CD4-positive, alpha-beta T cell treated with Interleukin-15 for 1 hour (primary cell): ENCODE measurements around the gene DDB1.
A peak's percentile ranks its signal among the peaks of the same experiment; 100 is the strongest.
"Not testable (repeated sequence)": the region's sequence is repeated elsewhere in the genome, so short reads cannot be mapped to it uniquely, and the experiment has no call there.

Source experiments
- DNase-seq: peaks from one replicate; pipeline ENCODE4 v3.0.0-alpha.2; 2020

The DDB1 gene

DNA sequence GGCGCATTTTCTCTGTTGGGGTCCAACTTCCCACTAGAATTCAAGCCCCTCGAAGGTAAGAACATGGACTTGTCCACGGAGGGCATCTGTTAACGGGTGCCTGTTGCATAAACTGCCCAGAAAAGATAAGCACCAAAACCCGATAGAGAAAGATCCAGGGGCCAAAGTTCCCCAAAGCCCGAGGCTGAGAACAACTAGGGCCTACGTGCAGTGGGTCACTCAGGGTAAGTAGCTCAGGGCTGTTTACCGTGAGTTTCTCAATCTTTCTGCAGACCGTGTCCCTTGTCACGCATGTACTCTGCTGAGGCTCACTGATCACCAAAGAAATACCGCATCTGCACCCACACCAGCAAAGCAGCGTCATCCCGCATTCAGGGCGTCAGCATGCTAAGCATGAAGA, 67.5 kb downstream of the DDB1 start:
- DNase-seq = no peak

DNA sequence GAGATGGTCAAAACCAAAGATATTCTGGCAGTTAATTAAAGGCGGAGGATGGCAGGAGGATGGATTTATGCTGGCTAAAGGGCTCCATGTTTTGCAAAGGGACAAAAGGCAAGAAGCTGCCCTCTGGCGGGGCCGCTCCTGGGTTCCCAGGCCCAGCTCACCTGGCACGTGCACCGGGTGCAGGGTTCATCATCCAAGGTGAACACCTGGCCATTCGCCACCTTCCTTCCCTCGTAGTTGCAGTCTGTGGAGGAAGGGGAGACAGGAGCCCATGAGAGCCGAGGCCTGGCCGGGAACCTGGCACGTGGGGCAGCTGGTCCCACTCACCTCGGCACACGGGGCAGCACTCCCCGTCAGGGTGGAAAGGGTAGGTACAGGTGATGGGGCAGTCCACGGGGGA, 68.1 kb downstream of the DDB1 start:
- no peak for DNase-seq

DNA sequence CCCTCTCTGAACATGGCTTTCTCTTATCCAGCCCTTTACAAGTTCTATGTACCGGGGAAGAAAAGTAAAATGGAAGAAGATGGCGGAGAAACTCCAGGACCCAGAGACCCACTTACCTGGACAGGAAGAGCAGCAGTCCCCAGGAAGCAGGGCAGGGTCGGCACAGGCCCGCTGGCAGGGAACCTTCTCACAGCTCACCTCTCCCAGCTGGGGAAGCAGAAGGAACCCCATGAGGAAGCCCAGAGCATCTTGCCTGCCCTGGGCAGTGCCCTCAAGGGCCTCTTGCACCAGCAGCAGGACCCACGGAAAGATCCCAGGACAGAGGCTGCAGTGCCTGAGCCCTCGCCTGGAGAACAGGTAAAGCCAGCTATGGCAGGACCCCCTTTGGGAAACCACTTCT, 68.5 kb downstream of the DDB1 start:
- no peak for DNase-seq

DNA sequence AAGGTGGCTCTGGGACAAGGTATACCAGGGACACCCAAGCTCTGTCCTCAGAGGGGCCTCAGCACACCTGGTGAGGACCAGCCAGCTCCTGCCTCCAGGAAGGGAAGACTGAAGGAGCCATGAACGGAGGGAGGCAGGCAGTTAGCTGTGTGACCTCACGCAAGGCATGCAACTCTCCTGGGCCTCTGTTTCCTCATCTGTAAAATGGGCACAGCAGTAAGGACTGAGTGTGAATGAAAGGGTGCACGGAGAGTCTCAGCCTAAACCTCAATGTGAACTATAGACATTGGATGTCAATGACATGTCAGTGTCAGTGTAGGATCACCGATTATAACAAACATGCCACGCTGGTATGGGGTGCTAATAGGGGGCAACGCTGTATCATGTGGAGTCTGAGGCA, 73.5 kb downstream of the DDB1 start:
- DNase-seq = no peak

DNA sequence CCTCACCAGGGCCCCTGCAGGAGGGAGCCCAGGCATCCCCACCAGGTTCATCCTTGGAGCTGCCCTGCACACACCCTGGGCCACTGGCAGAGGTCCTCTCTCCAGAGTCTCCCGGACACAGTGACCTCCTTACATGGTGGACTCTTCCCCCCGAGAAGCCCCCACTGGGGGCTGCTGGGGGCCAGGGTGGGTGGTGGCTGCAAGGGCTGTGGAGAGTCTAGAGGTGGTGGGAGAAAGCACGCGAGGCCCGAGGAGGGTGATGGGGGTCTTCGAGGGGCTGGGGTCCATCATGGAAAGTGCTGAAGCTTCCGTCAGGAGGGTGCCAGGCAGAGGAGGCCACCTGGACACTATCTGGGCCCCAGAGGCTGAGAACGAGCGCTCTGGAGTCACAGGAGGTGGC, 74.4 kb downstream of the DDB1 start:
- no peak for DNase-seq

DNA sequence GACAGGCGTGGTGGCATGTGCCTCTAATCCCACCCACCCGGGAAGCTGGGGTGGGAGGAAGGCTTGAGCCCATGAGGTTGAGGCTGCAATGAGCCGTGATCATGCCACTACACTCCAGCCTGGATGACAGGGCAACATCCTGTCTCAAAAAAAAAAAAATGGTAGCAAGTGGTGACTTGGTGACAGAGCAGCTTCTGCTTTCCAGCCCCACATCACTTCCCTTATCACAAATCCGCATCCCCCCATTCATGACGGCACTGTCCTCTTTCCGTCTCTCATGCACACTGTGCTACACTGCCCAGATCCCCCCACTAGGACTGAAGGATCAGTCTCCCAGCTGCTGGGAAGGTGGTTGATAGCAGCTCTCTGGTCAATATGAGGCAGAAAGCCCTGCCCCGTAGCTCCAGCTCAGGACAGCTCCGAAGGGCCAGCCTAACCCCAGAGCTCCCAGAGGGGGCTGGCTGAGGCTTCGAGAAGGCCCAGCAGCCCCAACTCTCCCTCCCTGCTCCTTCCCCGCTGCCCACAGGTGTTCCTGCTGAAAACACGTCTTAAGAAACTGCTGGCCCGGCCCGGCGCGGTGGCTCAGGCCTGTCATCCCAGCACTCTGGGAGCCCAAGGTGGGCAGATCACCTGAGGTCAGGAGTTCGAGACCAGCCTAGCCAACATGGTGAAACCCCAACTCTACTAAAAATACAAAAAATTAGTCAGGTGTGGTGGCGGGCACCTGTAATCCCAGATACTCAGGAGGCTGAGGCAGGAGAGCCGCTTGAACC, 76.0 kb downstream of the DDB1 start:
- peak; percentile 20 for DNase-seq

DNA sequence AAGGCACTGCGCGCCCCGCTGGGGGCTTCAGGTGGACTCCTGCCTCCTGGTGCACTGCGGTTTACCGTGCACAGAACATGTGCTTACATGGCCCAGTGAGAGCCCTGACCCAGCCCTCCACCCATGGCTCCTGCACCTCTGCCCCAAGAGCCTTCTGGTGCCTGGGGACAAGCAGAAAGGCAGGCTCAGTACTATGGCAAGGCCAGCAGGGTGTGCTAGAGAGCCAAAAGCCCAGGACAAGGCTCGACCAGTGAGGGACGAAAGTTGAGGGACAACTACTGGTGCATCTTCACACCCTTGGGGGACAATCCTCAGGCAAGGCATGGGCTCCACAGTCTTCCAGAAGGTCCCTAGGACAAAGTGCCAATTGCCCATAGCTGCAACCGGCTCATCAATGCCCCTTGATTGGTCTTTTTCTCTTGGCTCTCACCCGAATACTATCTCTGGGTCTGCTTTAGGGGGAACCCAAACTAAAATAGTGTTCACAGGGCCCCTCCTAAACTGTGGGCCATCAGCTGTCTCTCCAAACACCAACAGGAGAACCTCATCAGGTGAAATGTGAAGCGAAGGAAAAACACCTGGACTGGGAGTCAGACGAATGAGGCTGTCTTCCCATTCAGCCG, 78.4 kb downstream of the DDB1 start:
- DNase-seq = peak; percentile 60

DNA sequence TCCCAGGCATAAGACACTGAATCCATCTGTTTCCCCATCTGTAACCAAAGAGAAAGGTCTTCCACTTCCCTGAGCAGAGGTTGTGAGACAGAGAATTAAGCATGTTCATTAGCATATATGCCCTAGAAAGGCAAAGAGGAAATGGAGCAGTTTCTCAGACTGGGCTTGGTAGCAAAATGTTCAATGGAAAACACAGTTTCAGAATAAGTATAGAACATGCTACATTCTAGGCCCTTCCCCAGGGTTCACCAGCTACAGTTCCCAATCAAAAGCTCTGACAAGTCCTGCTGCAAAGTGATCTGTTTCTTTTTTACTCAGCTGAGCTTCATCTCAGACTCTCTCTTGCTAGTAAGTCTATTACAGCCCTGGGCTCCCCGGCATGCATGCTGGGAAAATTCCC, 80.6 kb downstream of the DDB1 start:
- DNase-seq = not testable (repeated sequence)

DNA sequence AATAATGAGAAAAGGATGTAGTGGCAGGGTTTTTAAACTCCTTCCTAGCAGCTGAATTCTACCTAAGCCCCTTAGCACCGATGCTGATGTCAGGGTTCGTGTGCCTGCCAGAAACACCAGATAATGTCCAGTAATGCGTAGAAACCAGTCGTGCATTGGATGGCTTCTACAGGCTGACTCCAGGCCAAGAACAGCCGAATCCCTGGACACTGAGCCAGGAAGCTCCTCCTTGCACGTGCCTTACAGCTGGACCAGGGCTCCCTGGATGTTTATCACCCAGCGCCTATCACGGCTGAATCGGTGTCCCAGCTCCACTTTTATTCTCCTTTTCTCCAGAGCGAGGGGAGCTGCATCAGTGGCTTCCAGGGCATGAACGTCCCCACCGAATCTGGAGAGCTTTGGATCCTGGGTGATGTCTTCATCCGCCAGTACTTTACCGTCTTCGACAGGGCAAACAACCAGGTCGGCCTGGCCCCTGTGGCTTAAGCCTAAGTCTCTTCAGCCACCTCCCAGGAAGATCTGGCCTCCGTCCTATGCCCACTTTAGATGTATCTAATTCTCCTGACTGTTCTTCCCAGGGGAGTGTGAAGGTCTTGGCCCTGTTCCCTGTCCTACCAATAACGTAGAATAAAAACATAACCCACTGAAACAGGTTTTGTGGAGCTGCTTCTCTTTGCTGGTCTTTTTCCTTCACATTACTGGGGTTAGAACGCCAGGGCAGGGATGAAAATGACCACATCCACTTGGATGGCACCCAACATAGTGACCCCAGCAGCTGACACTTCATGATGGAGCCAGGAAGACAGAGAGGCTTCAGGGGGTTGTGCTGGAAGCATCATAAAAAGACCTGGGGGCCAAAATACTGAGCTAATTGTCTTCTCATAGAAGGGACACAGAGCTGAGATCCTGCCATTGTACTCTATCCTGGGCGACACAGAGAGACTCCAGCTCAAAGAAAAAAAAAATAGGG, 81.8 kb downstream of the DDB1 start:
- DNase-seq = not testable (repeated sequence)
